OCI-LY3 (cell line): Measurements from ENCODE around the gene ATP2B3.

Experiments
- H2AFZ ChIP-seq: fragments of 200-600, 300-600 bp; shearing (Covaris generic); 2 replicates; pipeline ENCODE4 v1.6.0; 2014; ENCODE audit warnings: antibody characterized with exemption, low read depth, low read length
- H3K27ac ChIP-seq: fragments of 200-600, 300-600 bp; sonication (generic); 2 replicates; pipeline ENCODE4 v1.5.1; 2014; ENCODE audit warnings: mild to moderate bottlenecking, low read length, moderate library complexity, mixed read lengths
- H3K27me3 ChIP-seq: fragments of 200-600, 300-600 bp; sonication (generic); 2 replicates; pipeline ENCODE4 v1.6.1; 2014; ENCODE audit warnings: low read depth, low read length, mixed read lengths
- H3K36me3 ChIP-seq: fragments of 200-600, 300-600 bp; sonication (generic); replicated peaks from 2 replicates; pipeline ENCODE3; 2014; ENCODE audit warnings: low read depth, low read length, mixed read lengths
- H3K4me1 ChIP-seq: fragments of 300-600, 200-600 bp; sonication (generic); 2 replicates; pipeline ENCODE4 v1.6.1; 2014; ENCODE audit warnings: low read length, mixed read lengths
- H3K4me2 ChIP-seq: fragments of 200-600, 300-600 bp; sonication (generic); 2 replicates; pipeline ENCODE4 v1.6.1; 2014; ENCODE audit warnings: low read length, mixed read lengths
- H3K4me3 ChIP-seq: fragments of 300-600, 200-600 bp; sonication (generic); 2 replicates; pipeline ENCODE4 v1.5.1; 2014; ENCODE audit warnings: antibody characterized with exemption, mild to moderate bottlenecking, low read length, moderate library complexity
- H3K79me2 ChIP-seq: fragments of 300-600, 200-600 bp; shearing (Covaris generic); 2 replicates; pipeline ENCODE4 v1.6.1; 2014; ENCODE audit warnings: mild to moderate bottlenecking, low read length, mixed read lengths
- H3K9ac ChIP-seq: fragments of 300-600, 200-600 bp; shearing (Covaris generic); 2 replicates; pipeline ENCODE4 v1.6.0; 2014; ENCODE audit warnings: mild to moderate bottlenecking, low read length, moderate library complexity
- H3K9me3 ChIP-seq: fragments of 200-600, 300-600 bp; shearing (Covaris generic); 2 replicates; pipeline ENCODE4 v1.6.1; 2014; ENCODE audit warnings: low read length, mixed read lengths; ENCODE audit not compliant: insufficient read depth
- H4K20me1 ChIP-seq: fragments of 200-600, 300-600 bp; sonication (generic); 2 replicates; pipeline ENCODE4 v1.6.1; 2016; ENCODE audit warnings: low read length, mixed read lengths; ENCODE audit not compliant: insufficient read depth
- CTCF ChIP-seq: fragments of 200-600, 300-600 bp; sonication (generic); IDR thresholded peaks from 2 replicates; pipeline ENCODE4 v1.5.1; 2014; ENCODE audit warnings: antibody characterized with exemption, low read length, low read depth
- EZH2phosphoT487 ChIP-seq: fragments of 200-600 bp; shearing (Covaris generic); IDR thresholded peaks from 2 replicates; pipeline ENCODE4 v1.6.1; 2018; ENCODE audit warnings: antibody characterized with exemption, mixed run types, low read depth

The ATP2B3 gene

GRCh38 chrX:153564047-153564606 lies 46.7 kb downstream of the ATP2B3 start:
- Histone ChIP-seq H3K4me1 (peaks cover 16% of the 10 kb centered on the region), H3K4me3 (no peak overlapping the region), H3K9ac (no peak overlapping the region), H3K9me3 (no peaks in the 10 kb centered on the region), H3K27ac (no peak overlapping the region), H4K20me1 (no peaks in the 10 kb centered on the region), H3K27me3 (no peaks in the 10 kb centered on the region), H3K4me2 (no peak overlapping the region), H3K79me2 (no peaks in the 10 kb centered on the region), H3K36me3 (no peaks in the 10 kb centered on the region), H2AFZ (no peak overlapping the region)
- TF ChIP-seq EZH2phosphoT487 = no peak
- TF ChIP-seq CTCF = no peak

- Histone ChIP-seq H2AFZ (no peak overlapping the region), H3K9me3 (no peaks in the 10 kb centered on the region), H4K20me1 (no peaks in the 10 kb centered on the region), H3K79me2 (no peaks in the 10 kb centered on the region), H3K4me2 (no peak overlapping the region; the same call in 1 of the 2 replicates), H3K4me1 (peaks cover 16% of the 10 kb centered on the region), H3K27me3 (no peaks in the 10 kb centered on the region), H3K27ac (no peak overlapping the region), H3K9ac (no peak overlapping the region), H3K4me3 (no peak overlapping the region), H3K36me3 (no peaks in the 10 kb centered on the region)
- TF ChIP-seq CTCF = no peak
- no peak for TF ChIP-seq EZH2phosphoT487
These were observed 48.6 kb downstream of the ATP2B3 start for GRCh38 chrX:153565996-153566580.

- Histone ChIP-seq H3K4me3 (no peak overlapping the region), H3K4me1 (peaks cover 22% of the 10 kb centered on the region), H3K36me3 (no peaks in the 10 kb centered on the region), H4K20me1 (no peaks in the 10 kb centered on the region), H3K4me2 (no peak overlapping the region), H3K27me3 (no peaks in the 10 kb centered on the region), H3K79me2 (no peaks in the 10 kb centered on the region), H3K9me3 (no peaks in the 10 kb centered on the region), H2AFZ (no peak overlapping the region), H3K9ac (no peak overlapping the region), H3K27ac (no peak overlapping the region)
- TF ChIP-seq EZH2phosphoT487 (no peak), CTCF (no peak)
These were observed 51.1 kb downstream of the ATP2B3 start for GRCh38 chrX:153568451-153569011.

- H3K36me3 ChIP-seq = no peaks in the 10 kb centered on the region
- TF ChIP-seq EZH2phosphoT487 (no peak), CTCF (no peak)
- no peaks in the 10 kb centered on the region for H3K9me3 ChIP-seq
- no peak overlapping the region for H3K27ac ChIP-seq
- no peaks in the 10 kb centered on the region for H4K20me1 ChIP-seq
- no peaks in the 10 kb centered on the region for H3K27me3 ChIP-seq
- H3K4me3 ChIP-seq = no peak overlapping the region
- no peak overlapping the region for H2AFZ ChIP-seq
- no peak overlapping the region for H3K9ac ChIP-seq
- no peaks in the 10 kb centered on the region for H3K79me2 ChIP-seq
- H3K4me1 ChIP-seq = peaks cover 29% of the 10 kb centered on the region
- H3K4me2 ChIP-seq = no peak overlapping the region
These were observed 52.0 kb downstream of the ATP2B3 start for GRCh38 chrX:153569475-153569874.
